AG09319 (cell line): ENCODE measurements around the gene TMC6.

ENCODE experiments used
- DNase-seq: peaks from one replicate; pipeline ENCODE4 v3.0.0-alpha.2; 2010; ENCODE audit warnings: low read depth; ENCODE audit errors: extremely low read depth
- TF ChIP-seq, protein P1 (sequence below): IDR thresholded peaks from 2 replicates; pipeline ENCODE4 v1.5.1; 2011; ENCODE audit warnings: low read depth, mild to moderate bottlenecking, inconsistent platforms, low read length, moderate library complexity

Gene TMC6

DNA sequence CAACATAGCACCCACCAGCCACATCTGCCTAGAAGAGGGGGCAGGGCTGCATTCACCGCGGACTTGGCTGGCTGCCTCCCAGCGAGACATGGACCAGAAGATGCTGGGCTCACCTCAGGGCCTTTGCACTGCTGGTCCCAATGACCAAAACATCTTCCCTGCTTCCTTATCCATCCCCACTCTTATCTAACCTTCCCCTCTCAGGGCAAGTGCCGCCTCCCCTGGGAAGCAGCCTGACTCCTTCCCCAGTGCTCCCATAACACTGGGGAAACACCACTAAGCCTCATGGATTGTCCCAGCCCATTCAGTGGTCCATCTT, 5.7 kb downstream of the TMC6 start:
- no peak for DNase-seq
- TF ChIP-seq, protein P1, sequence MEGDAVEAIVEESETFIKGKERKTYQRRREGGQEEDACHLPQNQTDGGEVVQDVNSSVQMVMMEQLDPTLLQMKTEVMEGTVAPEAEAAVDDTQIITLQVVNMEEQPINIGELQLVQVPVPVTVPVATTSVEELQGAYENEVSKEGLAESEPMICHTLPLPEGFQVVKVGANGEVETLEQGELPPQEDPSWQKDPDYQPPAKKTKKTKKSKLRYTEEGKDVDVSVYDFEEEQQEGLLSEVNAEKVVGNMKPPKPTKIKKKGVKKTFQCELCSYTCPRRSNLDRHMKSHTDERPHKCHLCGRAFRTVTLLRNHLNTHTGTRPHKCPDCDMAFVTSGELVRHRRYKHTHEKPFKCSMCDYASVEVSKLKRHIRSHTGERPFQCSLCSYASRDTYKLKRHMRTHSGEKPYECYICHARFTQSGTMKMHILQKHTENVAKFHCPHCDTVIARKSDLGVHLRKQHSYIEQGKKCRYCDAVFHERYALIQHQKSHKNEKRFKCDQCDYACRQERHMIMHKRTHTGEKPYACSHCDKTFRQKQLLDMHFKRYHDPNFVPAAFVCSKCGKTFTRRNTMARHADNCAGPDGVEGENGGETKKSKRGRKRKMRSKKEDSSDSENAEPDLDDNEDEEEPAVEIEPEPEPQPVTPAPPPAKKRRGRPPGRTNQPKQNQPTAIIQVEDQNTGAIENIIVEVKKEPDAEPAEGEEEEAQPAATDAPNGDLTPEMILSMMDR = no peak

DNA sequence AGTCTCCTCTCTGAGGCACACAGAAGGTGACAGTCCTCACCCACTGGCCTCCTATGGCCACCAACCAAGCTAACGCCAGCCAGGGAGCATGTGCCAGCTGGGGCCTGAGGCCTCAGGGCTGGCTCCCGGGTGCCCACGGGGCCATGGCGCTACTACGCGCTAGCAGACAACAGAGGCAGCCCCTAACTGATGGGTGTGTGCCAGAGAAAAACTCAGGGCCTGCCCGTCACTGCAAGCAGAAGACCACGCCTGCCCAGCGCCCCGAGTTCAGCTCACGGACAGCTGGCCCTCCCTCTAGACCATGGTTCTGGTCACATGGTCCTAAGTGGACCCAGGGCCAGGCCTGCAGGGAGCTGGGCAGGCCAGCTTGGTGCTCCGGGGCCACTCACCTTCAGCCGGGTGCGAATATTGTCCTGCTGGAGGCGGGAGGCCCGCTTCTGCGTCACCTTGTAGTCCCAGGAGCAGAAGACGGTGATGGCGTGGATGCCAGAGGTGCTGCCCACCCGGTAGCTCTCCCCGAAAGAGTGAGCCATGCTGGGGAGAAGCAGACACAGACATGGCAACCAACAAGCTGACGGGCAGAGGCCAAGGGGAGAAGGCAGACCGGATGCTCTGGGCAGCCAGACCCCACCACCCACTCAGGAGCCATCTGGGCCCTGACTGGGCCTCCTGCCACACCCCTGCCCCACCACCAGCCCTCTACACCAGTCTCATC, 6.2 kb downstream of the TMC6 start:
- DNase-seq = no peak
- TF ChIP-seq, protein P1 = no peak

DNA sequence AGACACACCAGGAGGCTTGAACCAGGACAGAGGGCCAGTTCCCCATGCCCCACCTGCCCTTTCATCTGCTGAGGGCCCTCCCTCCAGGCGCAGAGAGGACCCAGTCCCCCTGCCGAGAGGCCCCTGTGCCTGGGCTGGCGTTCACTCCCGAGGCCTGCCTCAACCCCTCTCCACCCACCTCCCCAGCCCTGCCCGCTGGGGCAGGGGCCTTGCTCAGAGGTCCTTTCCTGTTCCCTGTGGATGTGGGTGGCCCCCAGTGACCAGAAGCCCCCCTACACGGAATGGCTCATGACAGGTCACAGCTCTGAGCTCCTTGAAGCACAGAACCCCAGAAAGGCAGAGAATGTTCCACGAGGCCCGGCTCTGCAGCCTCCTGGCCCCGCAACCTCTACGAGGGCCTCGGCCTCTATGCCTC, 6.7 kb downstream of the TMC6 start:
- TF ChIP-seq, protein P1 = no peak
- DNase-seq = no peak

DNA sequence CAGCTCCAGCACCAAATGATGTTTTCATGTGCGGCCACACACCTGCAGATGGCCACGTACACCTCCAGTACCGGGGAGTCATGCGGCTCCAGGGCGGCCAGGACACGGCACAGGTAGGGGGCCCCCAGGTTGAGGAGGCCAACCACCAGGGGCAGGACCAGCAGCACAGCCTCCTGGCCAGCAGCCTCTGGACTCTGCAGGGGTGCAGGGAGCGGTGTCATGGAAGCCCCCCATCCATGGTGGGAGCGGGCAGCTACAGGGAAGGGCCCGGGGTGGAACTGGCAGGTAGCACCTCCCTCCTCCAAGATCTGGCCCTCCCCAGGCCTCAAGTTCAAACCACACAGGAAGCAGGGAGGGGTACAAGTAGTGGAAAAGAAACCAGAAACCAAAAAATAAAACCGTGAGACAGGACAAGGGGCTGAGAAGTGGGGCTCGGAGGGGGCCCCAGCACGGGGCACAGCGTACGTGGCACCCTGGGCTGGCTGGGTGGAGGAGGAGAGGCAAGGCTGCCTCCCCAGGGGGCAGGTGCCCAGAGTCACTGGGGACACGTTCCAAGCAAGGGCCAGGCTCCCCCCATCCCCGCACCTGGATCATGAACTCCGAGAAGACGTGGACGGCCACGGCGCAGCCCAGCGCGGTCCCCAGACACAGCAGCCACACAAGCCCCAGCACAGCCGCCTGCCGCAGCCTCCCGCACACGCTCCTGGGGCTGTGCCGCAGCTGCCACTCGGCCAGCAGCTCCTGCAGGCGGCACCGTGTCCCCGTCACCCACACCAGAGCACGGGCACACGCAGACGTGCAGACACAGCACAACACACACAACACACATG, 7.4 kb downstream of the TMC6 start:
- TF ChIP-seq, protein P1 = no peak
- no peak for DNase-seq

DNA sequence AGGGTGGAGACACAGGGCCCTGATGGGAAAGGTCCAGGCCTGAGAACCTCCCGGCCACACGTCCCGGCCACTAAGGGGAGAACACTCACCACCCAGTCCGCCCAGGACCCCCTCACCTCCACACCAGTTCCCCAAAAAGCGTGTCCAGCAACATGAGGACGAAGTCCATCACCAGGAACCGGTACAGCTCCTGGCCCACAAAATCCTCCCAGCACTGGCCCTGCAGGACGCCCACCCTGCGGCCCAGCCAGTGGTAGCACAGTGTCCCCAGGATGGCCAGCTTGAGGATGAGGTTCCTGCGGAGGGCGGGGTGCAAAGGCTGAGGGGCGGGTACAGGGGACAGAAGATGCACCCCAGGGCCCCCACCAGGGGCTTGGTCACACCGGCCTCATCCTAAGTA, 8.0 kb downstream of the TMC6 start:
- no peak for DNase-seq
- TF ChIP-seq, protein P1 = no peak

DNA sequence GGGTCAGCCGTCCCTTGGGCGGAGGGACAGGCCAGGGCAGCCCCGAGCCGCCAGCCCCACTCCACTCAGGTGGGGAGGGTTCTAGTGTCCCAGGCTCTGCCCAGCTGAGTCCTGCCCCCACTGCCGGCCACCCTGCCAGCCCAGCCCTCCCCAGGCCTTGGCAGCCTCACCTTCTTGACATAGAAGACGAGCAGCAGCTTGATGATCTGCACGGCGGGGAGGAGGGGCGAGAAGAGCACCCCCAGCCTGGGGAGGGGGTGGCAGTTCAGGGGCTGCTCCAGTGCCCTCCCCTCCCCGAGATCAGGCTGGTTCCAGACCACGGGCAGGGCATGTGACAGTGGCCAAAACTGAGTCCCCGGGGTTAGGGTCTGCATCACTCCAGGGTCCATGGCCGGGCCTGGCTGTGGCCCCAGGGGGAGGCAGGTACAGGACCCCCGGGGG, 9.7 kb downstream of the TMC6 start:
- TF ChIP-seq, protein P1 = no peak
- DNase-seq = no peak
